ENCODE results near the gene SLC35B2. TPM values are rescaled to one million over a fixed set of nuclear protein-coding genes. Genes with fewer than 3 reads are reported as not detected.

The SLC35B2 gene
- total RNA-seq, 1 donor from 2014 or later: 71.8 TPM

DNA sequence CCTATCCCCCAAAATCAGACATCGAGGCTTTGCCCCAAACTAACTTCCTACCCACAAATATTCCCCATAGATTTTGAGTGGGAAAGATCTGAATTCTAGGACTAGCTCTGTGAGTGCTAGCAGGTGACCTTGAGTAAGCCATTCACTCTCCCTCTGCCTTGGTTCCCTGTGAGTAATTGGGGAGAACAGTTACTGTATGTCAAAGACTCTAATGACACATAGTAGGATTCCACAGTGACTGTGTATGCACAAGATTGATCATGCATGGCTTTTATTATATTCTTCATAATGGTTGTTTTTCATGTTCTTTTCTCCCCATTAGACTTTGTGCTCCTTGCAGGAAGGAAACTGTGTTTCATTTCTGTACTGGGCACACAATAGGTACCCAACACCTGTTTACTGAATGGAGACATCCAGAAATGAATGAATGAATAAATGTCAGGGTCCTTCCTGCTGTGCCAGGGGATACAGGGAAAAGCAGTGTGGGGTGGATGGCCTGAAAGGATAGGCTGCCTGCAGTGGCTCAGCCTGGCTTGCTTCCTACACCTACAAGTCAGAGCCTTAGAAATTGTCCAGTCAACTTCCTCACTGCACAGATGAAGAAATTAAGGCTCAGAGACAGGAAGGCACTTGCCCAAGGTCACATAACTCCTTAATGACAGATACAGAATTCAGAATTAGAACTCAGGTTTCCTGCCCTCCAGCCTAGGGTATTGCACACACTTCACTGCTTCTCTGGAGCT is 12.0 kb upstream of the SLC35B2 start:
- Mint-ChIP-seq H3K9me3 (ENCODE audit: unreplicated experiment) (peaks cover 21% of the 10 kb centered on the region), H3K36me3 (ENCODE audit: unreplicated experiment) (no peaks in the 10 kb centered on the region), H3K27ac (ENCODE audit: unreplicated experiment) (peak overlapping the region; percentile 84), H3K4me3 (ENCODE audit: unreplicated experiment) (peak overlapping the region; percentile 88), H3K27me3 (ENCODE audit: unreplicated experiment) (peaks cover 20% of the 10 kb centered on the region), H3K4me1 (ENCODE audit: low read depth, unreplicated experiment) (peaks cover 41% of the 10 kb centered on the region)
- no peak for DNase-seq
- TF ChIP-seq, protein P1, sequence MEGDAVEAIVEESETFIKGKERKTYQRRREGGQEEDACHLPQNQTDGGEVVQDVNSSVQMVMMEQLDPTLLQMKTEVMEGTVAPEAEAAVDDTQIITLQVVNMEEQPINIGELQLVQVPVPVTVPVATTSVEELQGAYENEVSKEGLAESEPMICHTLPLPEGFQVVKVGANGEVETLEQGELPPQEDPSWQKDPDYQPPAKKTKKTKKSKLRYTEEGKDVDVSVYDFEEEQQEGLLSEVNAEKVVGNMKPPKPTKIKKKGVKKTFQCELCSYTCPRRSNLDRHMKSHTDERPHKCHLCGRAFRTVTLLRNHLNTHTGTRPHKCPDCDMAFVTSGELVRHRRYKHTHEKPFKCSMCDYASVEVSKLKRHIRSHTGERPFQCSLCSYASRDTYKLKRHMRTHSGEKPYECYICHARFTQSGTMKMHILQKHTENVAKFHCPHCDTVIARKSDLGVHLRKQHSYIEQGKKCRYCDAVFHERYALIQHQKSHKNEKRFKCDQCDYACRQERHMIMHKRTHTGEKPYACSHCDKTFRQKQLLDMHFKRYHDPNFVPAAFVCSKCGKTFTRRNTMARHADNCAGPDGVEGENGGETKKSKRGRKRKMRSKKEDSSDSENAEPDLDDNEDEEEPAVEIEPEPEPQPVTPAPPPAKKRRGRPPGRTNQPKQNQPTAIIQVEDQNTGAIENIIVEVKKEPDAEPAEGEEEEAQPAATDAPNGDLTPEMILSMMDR (IDR thresholded peaks at IDR 0.05; ENCODE audit: partially characterized antibody, unreplicated experiment): no peak

DNA sequence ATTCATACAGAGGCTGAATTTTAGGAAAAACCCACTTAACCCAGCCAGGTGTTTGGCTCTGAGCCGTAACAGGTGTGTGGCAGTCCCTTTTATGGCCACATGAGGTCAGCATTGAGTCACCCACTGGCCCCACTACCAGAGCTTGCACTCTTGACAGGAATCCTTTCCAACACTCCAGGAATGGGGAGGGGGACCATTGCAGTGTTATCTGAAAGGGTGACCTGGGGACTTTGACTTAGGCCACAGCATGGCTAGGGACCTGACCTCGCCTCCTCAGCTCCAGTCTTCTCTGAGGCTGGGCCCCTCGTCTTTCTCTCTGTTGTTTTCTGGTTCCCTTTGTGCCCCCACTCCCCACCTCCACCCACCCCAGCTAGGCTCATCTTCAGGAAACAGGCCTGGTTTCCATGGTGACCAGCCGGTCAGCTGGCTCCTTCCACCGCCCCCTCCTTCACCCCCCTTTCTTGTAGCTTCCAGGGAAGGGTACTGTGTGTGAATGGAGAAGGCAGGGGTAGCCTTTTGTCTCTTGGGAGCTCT is 10.8 kb upstream of the SLC35B2 start:
- Mint-ChIP-seq H3K4me3 (ENCODE audit: unreplicated experiment) (peak overlapping the region; percentile 61), H3K9me3 (ENCODE audit: unreplicated experiment) (peaks cover 18% of the 10 kb centered on the region), H3K36me3 (ENCODE audit: unreplicated experiment) (no peaks in the 10 kb centered on the region), H3K4me1 (ENCODE audit: low read depth, unreplicated experiment) (peaks cover 45% of the 10 kb centered on the region), H3K27me3 (ENCODE audit: unreplicated experiment) (peaks cover 23% of the 10 kb centered on the region), H3K27ac (ENCODE audit: unreplicated experiment) (peak overlapping the region; percentile 33)
- TF ChIP-seq, protein P1 (IDR thresholded peaks at IDR 0.05; ENCODE audit: partially characterized antibody, unreplicated experiment): peak; percentile 97
- DNase-seq: peak; percentile 72

DNA sequence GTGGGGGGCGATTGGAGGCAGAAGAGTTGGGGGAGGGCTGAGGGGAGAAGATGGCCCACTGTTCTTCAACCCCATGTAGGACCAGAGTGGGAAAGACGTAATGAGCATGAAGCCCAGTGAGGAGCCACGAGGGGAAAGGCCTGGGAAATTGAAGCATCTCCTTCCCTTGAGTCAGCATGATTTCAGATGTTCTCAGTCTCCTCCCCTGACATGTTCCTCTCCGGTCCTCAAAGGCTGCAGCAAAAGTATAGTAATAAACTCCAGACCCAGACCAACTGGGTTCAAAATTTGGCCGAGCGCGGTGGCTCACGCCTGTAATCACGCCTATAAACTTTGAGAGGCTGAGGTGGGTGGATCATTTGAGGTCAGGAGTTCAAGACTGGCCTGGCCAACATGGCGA is 9.9 kb upstream of the SLC35B2 start:
- TF ChIP-seq, protein P1 (IDR thresholded peaks at IDR 0.05; ENCODE audit: partially characterized antibody, unreplicated experiment): no peak
- H3K27me3 Mint-ChIP-seq (ENCODE audit: unreplicated experiment): peaks cover 18% of the 10 kb centered on the region
- DNase-seq: no peak
- H3K27ac Mint-ChIP-seq (ENCODE audit: unreplicated experiment): no peak overlapping the region
- peaks cover 17% of the 10 kb centered on the region for H3K9me3 Mint-ChIP-seq (ENCODE audit: unreplicated experiment)
- peaks cover 43% of the 10 kb centered on the region for H3K4me1 Mint-ChIP-seq (ENCODE audit: low read depth, unreplicated experiment)
- H3K4me3 Mint-ChIP-seq (ENCODE audit: unreplicated experiment): no peak overlapping the region
- no peaks in the 10 kb centered on the region for H3K36me3 Mint-ChIP-seq (ENCODE audit: unreplicated experiment)

DNA sequence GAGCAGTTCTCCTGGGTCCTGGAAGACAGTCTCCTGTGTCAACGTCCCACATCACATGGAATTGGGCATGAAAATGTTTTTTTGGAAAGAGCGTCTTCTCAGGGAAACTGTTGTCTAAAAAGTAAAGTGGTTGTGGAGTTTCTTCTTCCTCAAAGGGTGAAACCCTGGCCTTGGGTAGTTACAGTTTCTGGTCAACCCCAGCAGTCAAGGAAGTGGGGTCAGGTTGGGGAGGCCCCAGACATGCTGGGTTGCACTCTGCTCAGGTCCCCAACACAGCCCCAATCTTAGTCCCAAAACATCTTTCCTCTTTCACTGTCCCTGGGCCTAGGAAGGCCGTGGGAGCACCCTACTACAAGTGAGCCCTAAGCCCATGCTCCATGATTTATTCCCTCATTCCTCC is 9.0 kb upstream of the SLC35B2 start:
- Mint-ChIP-seq H3K27me3 (ENCODE audit: unreplicated experiment) (peaks cover 14% of the 10 kb centered on the region), H3K4me1 (ENCODE audit: low read depth, unreplicated experiment) (peaks cover 39% of the 10 kb centered on the region), H3K4me3 (ENCODE audit: unreplicated experiment) (peak overlapping the region; percentile 71), H3K36me3 (ENCODE audit: unreplicated experiment) (no peaks in the 10 kb centered on the region), H3K27ac (ENCODE audit: unreplicated experiment) (no peak overlapping the region), H3K9me3 (ENCODE audit: unreplicated experiment) (peaks cover 15% of the 10 kb centered on the region)
- TF ChIP-seq, protein P1 (IDR thresholded peaks at IDR 0.05; ENCODE audit: partially characterized antibody, unreplicated experiment): no peak
- no peak for DNase-seq

DNA sequence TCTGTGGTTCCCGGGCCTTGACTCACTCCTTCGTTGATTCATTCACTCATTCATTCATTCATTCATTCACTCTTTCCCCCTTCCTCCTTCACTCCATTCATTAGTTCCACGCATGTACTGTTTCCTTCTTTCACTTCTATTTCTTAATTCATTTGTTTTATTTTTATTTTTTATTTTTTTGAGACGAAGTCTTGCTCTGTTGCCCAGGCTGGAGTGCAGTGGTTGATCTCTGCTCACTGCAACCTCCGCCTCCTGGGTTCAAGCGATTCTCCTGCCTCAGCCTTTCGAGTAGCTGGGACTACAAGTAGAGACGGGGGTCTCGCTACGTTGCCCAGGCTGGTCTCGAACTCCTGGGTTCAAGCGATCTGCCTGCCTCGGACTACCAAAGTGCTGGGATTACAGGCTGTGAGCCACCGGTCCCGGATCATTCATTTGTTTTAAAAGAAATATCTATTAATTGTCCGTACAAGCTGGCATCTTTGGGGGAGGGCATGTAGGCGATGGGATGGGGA is 8.4 kb upstream of the SLC35B2 start:
- DNase-seq: no peak
- TF ChIP-seq, protein P1 (IDR thresholded peaks at IDR 0.05; ENCODE audit: partially characterized antibody, unreplicated experiment): no peak
- H3K9me3 Mint-ChIP-seq (ENCODE audit: unreplicated experiment): peaks cover 16% of the 10 kb centered on the region
- H3K36me3 Mint-ChIP-seq (ENCODE audit: unreplicated experiment): peaks cover 5% of the 10 kb centered on the region
- H3K27me3 Mint-ChIP-seq (ENCODE audit: unreplicated experiment): peaks cover 16% of the 10 kb centered on the region
- H3K27ac Mint-ChIP-seq (ENCODE audit: unreplicated experiment): peak overlapping the region; percentile 70
- peaks cover 39% of the 10 kb centered on the region for H3K4me1 Mint-ChIP-seq (ENCODE audit: low read depth, unreplicated experiment)
- peak overlapping the region; percentile 93 for H3K4me3 Mint-ChIP-seq (ENCODE audit: unreplicated experiment)

Measured in glutamatergic neuron (in vitro differentiated cells).